ENCODE measurements around the gene HBA1. TPM values are rescaled to one million over a fixed set of nuclear protein-coding genes. Genes with fewer than 3 reads are reported as not detected.

HBA1 gene
- total and polyA plus RNA-seq, 12 donors = 2.1 to 1,150 (median 186) TPM

GRCh38 chr16:133716-134115 lies 42.8 kb upstream of the HBA1 start:
- Histone ChIP-seq H3K4me1 (peaks cover 0 to 20% (median 8%) of the 10 kb centered on the region in 9 donors), H3K27me3 (no peaks in the 10 kb centered on the region), H3K9me3 (no peaks in the 10 kb centered on the region), H3K36me3 (peaks cover 0 to 18% (median 0%) of the 10 kb centered on the region in 9 donors), H3K27ac (no peak overlapping the region), H3K4me3 (no peak overlapping the region)
- TF ChIP-seq CTCF (IDR thresholded peaks at IDR 0.05) = no peak
- ATAC-seq (no peak), DNase-seq (no peak)
- 97% methylated on average over 2 of the region's 2 CpGs for WGBS, 2 donors
- intact Hi-C loops (cut with DNase I) = no loop called here

DNA sequence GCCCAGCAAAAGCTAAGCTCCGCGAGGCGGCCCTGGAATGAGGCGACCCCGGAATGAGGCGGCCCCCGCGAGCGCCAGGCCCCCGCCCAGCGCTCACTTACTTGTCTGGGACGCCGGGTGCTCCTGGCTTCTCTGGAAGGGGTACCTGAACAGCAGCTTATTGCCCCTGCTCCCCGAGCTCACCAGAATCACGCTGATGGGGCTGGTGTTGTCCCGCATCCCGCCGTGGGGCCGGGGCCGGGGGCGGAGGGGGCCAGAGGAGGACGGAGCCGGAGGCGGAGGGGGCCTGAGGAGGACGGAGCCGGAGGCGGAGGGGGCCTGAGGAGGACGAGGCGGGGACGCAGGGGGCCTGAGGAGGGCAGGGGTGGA lies 38.4 kb upstream of the HBA1 start:
- no peaks in the 10 kb centered on the region for H3K9me3 ChIP-seq
- DNase-seq = peak; percentile 12 to 30
- no peaks in the 10 kb centered on the region for H3K36me3 ChIP-seq
- peaks cover 0 to 7% (median 0%) of the 10 kb centered on the region in 7 donors for H3K27me3 ChIP-seq
- H3K4me3 ChIP-seq = peak overlapping the region; percentile 53 to 97 (median 72)
- H3K27ac ChIP-seq = peak overlapping the region in 9 of 10 donors; percentile 34 to 94 (median 79)
- peak in 7 of 8 donors; percentile 5 to 40 (median 29) for ATAC-seq
- no peak for TF ChIP-seq CTCF (IDR thresholded peaks at IDR 0.05)
- intact Hi-C loops (cut with DNase I) = no loop called here
- WGBS, 2 donors = 1% methylated on average over 29 to 30 of the region's 30 CpGs
- peaks cover 0 to 20% (median 9%) of the 10 kb centered on the region in 9 donors for H3K4me1 ChIP-seq

GRCh38 chr16:140175-140857 lies 36.2 kb upstream of the HBA1 start:
- 60 to 63% methylated on average over 10 of the region's 10 CpGs for WGBS, 2 donors
- intact Hi-C loops (cut with DNase I) = no loop called here
- peaks cover 0 to 20% (median 9%) of the 10 kb centered on the region in 9 donors for H3K4me1 ChIP-seq
- H3K4me3 ChIP-seq = no peak overlapping the region
- H3K27ac ChIP-seq = no peak overlapping the region
- ATAC-seq (no peak), DNase-seq (no peak)
- TF ChIP-seq CTCF (IDR thresholded peaks at IDR 0.05) = no peak
- H3K36me3 ChIP-seq = no peaks in the 10 kb centered on the region
- H3K9me3 ChIP-seq = no peaks in the 10 kb centered on the region
- H3K27me3 ChIP-seq = peaks cover 0 to 21% (median 10%) of the 10 kb centered on the region in 7 donors

DNA sequence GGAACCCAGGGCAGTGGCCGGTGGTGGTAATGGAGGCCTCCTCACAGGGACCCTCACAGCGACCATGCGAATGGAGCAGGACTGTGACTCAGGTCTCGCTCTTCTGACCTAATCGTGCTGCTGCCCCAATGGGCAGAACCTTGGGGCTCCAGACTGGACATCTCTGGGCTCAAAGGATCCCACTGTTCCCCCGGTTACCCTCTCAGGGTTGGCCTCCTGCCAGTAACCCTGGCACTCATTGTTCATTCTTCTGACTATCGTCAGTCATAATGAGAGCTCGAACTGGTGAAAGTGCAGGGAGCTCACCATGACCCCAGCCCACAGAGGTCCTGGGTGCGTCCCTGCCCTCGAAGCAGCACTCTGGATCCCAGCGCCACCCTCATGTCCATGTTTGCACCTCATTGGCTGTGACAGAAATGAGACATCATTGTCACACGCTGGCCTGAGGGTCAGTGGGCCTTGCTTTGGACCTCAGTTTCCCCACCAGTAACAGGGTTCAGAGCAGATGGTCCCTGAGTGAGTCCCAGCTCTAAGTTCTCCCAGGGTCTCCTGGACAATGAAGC lies 34.0 kb upstream of the HBA1 start:
- no peak overlapping the region for H3K4me3 ChIP-seq
- H3K36me3 ChIP-seq = no peaks in the 10 kb centered on the region
- no peak overlapping the region for H3K27ac ChIP-seq
- peaks cover 0 to 13% (median 4%) of the 10 kb centered on the region in 9 donors for H3K4me1 ChIP-seq
- 71 to 78% methylated on average over 12 of the region's 12 CpGs for WGBS, 2 donors
- peaks cover 0 to 30% (median 10%) of the 10 kb centered on the region in 7 donors for H3K27me3 ChIP-seq
- intact Hi-C loops (cut with DNase I) = no loop called here
- DNase-seq (no peak), ATAC-seq (no peak)
- no peak for TF ChIP-seq CTCF (IDR thresholded peaks at IDR 0.05)
- no peaks in the 10 kb centered on the region for H3K9me3 ChIP-seq
